GM19025 (cell line): ENCODE data around the gene SAFB2.
A peak's percentile ranks its signal among the peaks of the same experiment; 100 is the strongest.

ENCODE experiments used
- ATAC-seq: cut with Tn5 transposase; IDR thresholded peaks from one replicate; pipeline ENCODE4 v1.9.1; 2021; ENCODE audit warnings: mild to moderate bottlenecking, low read depth, moderate library complexity; ENCODE audit not compliant: unreplicated experiment

SAFB2 gene

GRCh38 chr19:5622465-5623396 lies at the start of gene SAFB2, which contains the start of gene SAFB:
Gene SAFB2 (minus strand): TSS chr19:5622776. CDS start chr19:5622715, 61 bp downstream.
Gene SAFB (plus strand): TSS chr19:5623083. CDS start chr19:5623206, 123 bp downstream.
- ATAC-seq: peak; percentile 78

GRCh38 chr19:5671600-5671999 lies 49.0 kb upstream of the SAFB2 start:
- no peak for ATAC-seq

- no peak for ATAC-seq
Measured at GRCh38 chr19:5669212-5669611, 46.6 kb upstream of the SAFB2 start.

GRCh38 chr19:5667751-5668271 lies 45.2 kb upstream of the SAFB2 start:
- no peak for ATAC-seq

GRCh38 chr19:5666921-5667610 lies 44.5 kb upstream of the SAFB2 start:
- ATAC-seq: no peak

GRCh38 chr19:5665781-5666513 lies 43.4 kb upstream of the SAFB2 start:
- no peak for ATAC-seq

- no peak for ATAC-seq
Measured at GRCh38 chr19:5664515-5664914, 41.9 kb upstream of the SAFB2 start.

- no peak for ATAC-seq
Measured at GRCh38 chr19:5663904-5664303, 41.3 kb upstream of the SAFB2 start.

- ATAC-seq: no peak
Measured at GRCh38 chr19:5661483-5661882, 38.9 kb upstream of the SAFB2 start.

GRCh38 chr19:5655412-5655811 lies 32.8 kb upstream of the SAFB2 start:
- ATAC-seq: no peak

GRCh38 chr19:5654931-5655330 lies 32.4 kb upstream of the SAFB2 start:
- ATAC-seq: no peak

GRCh38 chr19:5652261-5652660 lies 29.7 kb upstream of the SAFB2 start:
- ATAC-seq: no peak

GRCh38 chr19:5651361-5651760 lies 28.8 kb upstream of the SAFB2 start:
- ATAC-seq: no peak

- no peak for ATAC-seq
Measured at GRCh38 chr19:5648464-5648863, 25.9 kb upstream of the SAFB2 start.

- ATAC-seq: no peak
Measured at GRCh38 chr19:5646703-5647102, 24.1 kb upstream of the SAFB2 start.

GRCh38 chr19:5645409-5645808 lies 22.8 kb upstream of the SAFB2 start:
- no peak for ATAC-seq

- no peak for ATAC-seq
Measured at GRCh38 chr19:5644037-5644436, 21.5 kb upstream of the SAFB2 start.

- ATAC-seq: no peak
Measured at GRCh38 chr19:5643060-5643459, 20.5 kb upstream of the SAFB2 start.

- ATAC-seq: no peak
Measured at GRCh38 chr19:5642204-5642603, 19.6 kb upstream of the SAFB2 start.

GRCh38 chr19:5641171-5641570 lies 18.6 kb upstream of the SAFB2 start:
- ATAC-seq: no peak

GRCh38 chr19:5637971-5638370 lies 15.4 kb upstream of the SAFB2 start:
- no peak for ATAC-seq
